ENCODE results near the gene NEK7. TPM values are rescaled to one million over a fixed set of nuclear protein-coding genes. Genes with fewer than 3 reads are reported as not detected.

NEK7 gene
- total RNA-seq, 1 donor: 366 TPM

GRCh38 chr1:198340139-198340538 is 183.3 kb downstream of the NEK7 start:
- TF ChIP-seq, protein P1, sequence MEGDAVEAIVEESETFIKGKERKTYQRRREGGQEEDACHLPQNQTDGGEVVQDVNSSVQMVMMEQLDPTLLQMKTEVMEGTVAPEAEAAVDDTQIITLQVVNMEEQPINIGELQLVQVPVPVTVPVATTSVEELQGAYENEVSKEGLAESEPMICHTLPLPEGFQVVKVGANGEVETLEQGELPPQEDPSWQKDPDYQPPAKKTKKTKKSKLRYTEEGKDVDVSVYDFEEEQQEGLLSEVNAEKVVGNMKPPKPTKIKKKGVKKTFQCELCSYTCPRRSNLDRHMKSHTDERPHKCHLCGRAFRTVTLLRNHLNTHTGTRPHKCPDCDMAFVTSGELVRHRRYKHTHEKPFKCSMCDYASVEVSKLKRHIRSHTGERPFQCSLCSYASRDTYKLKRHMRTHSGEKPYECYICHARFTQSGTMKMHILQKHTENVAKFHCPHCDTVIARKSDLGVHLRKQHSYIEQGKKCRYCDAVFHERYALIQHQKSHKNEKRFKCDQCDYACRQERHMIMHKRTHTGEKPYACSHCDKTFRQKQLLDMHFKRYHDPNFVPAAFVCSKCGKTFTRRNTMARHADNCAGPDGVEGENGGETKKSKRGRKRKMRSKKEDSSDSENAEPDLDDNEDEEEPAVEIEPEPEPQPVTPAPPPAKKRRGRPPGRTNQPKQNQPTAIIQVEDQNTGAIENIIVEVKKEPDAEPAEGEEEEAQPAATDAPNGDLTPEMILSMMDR (IDR thresholded peaks at IDR 0.05; ENCODE audit: insufficient read depth, low read depth, low read length): no peak
- DNase-seq (ENCODE audit: low read depth): no peak

DNA sequence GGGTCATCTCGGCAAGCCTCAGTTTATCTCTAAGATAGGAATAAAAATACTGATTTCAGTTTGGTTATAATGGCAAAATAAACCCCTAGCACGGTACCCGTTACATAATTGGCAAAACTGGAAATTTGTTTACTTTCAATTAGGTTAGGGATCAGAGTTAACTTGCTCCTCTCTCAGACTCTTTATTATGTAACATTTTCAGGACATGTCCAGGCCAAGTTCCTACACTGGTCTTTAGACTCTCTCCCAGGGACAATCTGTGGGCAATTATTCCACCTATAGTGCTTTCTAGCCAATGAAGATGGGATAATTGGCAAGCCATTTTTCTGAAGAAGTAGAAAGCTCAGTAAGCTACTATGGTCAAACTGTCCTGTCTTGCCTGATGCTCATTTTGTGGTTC is 189.4 kb downstream of the NEK7 start:
- DNase-seq (ENCODE audit: low read depth): no peak
- H3K4me3 ChIP-seq (ENCODE audit: low read depth, low read length): no peak overlapping the region
- TF ChIP-seq, protein P1 (IDR thresholded peaks at IDR 0.05; ENCODE audit: insufficient read depth, low read depth, low read length): no peak

More at GRCh38 chr1:198340139-198340538, 183.3 kb downstream of the NEK7 start:
- no peak overlapping the region for H3K4me3 ChIP-seq (ENCODE audit: low read depth, low read length)

- DNase-seq (ENCODE audit: low read depth): no peak
- no peak overlapping the region for H3K4me3 ChIP-seq (ENCODE audit: low read depth, low read length)
- TF ChIP-seq, protein P1 (IDR thresholded peaks at IDR 0.05; ENCODE audit: insufficient read depth, low read depth, low read length): peak; percentile 20
Measured at GRCh38 chr1:198350456-198350855, 193.7 kb downstream of the NEK7 start.

- TF ChIP-seq, protein P1 (IDR thresholded peaks at IDR 0.05; ENCODE audit: insufficient read depth, low read depth, low read length): no peak
- H3K4me3 ChIP-seq (ENCODE audit: low read depth, low read length): no peak overlapping the region
- DNase-seq (ENCODE audit: low read depth): no peak
Measured at GRCh38 chr1:198352975-198353695, 196.3 kb downstream of the NEK7 start.

GRCh38 chr1:198357937-198358336 is 201.1 kb downstream of the NEK7 start:
- TF ChIP-seq, protein P1 (IDR thresholded peaks at IDR 0.05; ENCODE audit: insufficient read depth, low read depth, low read length): no peak
- H3K4me3 ChIP-seq (ENCODE audit: low read depth, low read length): no peak overlapping the region
- DNase-seq (ENCODE audit: low read depth): no peak

DNA sequence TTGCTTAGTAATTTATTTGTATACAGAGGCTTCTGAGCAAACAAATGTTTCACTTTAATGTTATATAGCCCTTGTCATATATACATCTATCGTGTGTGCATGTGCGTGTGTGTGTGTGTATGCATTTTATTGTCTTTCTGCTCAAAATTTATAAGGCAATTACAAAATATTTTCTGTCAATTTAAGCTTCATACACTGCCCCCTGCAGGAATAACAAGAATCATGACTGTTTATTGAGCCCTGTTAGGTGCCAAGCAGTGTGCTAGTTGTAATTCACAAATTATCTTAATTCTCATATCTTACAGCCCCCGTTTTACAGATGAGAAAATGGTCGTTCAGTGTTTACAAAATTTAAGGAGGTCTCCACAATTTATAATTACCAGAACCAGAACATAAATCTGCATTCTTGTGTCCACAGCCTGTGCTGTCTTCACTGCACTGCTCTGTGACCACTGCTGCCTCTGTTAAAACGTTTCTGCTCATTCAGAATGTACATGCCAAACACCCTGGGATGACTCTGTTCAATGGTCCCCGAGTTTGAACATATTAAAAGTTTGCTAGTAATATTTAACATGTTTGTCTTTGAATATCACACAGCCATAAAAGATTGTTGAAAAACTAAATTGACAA is 202.3 kb downstream of the NEK7 start:
- TF ChIP-seq, protein P1 (IDR thresholded peaks at IDR 0.05; ENCODE audit: insufficient read depth, low read depth, low read length): peak; percentile 54
- peak; percentile 45 for DNase-seq (ENCODE audit: low read depth)
- H3K4me3 ChIP-seq (ENCODE audit: low read depth, low read length): no peak overlapping the region
